Prostate gland (tissue), 2 donors: ENCODE data around the gene MEF2A.

ENCODE experiments used
- POLR2A ChIP-seq: fragments of 450-650 bp; IDR thresholded peaks from one replicate; pipeline ENCODE4 v1.6.1; 2016; ENCODE audit warnings: antibody characterized with exemption, mild to moderate bottlenecking
- POLR2AphosphoS5 ChIP-seq: sonication (generic); formaldehyde crosslinking; IDR thresholded peaks from one replicate; pipeline ENCODE4 v1.6.1; 2017; ENCODE audit warnings: antibody characterized with exemption
- TF ChIP-seq, protein P1 (sequence below), 4 experiments: fragments of 200-600 bp in 2 of 4; fragments of 450-650 bp in 2 of 4; sonication (generic) in 2 of 4; IDR thresholded peaks; 1 replicate in 3 of 4; 2 replicates in 1 of 4; pipeline ENCODE4 v1.5.1; 2016 to 2019; ENCODE audit warnings: antibody characterized with exemption in 4 of 4, mild to moderate bottlenecking in 2 of 4, moderate library complexity in 2 of 4

DNA sequence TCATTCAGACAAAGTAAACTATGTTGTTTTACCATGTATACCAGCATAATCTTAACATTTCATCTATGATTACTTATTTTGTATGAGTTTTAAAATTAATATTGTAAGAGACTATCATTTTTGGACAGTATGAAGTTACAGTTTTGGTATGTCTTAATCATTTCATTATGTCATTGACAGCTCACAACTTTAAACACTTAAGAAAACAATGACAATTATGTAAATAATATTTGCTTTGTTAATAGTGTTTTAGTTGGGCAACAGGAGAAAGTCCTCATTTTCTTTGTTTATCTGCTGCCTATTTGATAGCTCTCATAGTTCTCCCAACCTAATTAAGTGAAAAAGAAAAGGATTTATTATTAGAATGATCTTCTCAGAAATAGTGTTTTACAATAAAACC is 80.2 kb downstream of the MEF2A start:
- TF ChIP-seq, protein P1, sequence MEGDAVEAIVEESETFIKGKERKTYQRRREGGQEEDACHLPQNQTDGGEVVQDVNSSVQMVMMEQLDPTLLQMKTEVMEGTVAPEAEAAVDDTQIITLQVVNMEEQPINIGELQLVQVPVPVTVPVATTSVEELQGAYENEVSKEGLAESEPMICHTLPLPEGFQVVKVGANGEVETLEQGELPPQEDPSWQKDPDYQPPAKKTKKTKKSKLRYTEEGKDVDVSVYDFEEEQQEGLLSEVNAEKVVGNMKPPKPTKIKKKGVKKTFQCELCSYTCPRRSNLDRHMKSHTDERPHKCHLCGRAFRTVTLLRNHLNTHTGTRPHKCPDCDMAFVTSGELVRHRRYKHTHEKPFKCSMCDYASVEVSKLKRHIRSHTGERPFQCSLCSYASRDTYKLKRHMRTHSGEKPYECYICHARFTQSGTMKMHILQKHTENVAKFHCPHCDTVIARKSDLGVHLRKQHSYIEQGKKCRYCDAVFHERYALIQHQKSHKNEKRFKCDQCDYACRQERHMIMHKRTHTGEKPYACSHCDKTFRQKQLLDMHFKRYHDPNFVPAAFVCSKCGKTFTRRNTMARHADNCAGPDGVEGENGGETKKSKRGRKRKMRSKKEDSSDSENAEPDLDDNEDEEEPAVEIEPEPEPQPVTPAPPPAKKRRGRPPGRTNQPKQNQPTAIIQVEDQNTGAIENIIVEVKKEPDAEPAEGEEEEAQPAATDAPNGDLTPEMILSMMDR (IDR thresholded peaks at IDR 0.05), result no peak
- TF ChIP-seq POLR2A (no peak), POLR2AphosphoS5 (no peak)
